ENCODE results near the gene PHC3.

The PHC3 gene

DNA sequence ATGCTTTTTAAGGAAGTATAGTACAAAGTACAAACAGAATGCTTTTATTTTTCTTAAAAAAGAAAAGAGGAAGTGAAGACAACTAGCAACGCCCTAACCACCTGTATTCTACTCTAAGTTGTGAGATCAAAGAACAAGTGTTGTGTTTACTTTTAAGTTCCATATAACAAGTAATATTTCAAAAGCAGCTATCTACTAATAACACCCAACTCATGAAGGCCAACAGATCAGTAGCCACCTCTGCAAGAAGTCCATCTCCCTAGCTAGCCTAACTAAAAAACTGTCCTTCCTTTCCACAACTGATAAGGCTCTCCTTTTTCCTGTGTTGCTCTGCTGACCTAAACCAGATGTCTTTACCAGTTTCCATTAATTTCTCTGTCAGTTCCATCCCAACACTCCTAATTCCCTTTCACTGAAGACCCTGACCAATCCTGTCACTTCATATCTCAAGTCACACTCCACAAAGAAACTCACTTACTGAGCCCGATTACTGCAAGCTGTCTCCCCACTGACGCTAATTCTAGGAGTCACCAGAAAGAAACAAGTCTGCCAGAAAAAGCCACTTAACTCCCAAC, 26.9 kb downstream of the PHC3 start:
- no peak overlapping the region for H3K27ac ChIP-seq (ENCODE audit: low read length, poor library complexity, severe bottlenecking)
- H3K4me3 ChIP-seq (ENCODE audit: insufficient read depth in 1 of 2, low read depth in 1 of 2, low read length in 2 of 2): no peak overlapping the region
- peaks cover 16 to 45% of the 10 kb centered on the region in 2 experiments for H3K36me3 ChIP-seq (ENCODE audit: control insufficient read depth in 1 of 2, insufficient read depth in 2 of 2, low read depth in 1 of 2, low read length in 2 of 2)
- H3K4me1 ChIP-seq (ENCODE audit: control insufficient read depth, insufficient read depth, low read depth, low read length): no peaks in the 10 kb centered on the region
- no peaks in the 10 kb centered on the region for H3K9me3 ChIP-seq (ENCODE audit: control insufficient read depth, low read length)
- DNase-seq: no peak
- no peak overlapping the region for H3K4ac ChIP-seq (ENCODE audit: low read depth in 1 of 2, low read length in 2 of 2)
- H2BK12ac ChIP-seq (ENCODE audit: low read length in 2 of 2): no peak overlapping the region
- H3K23ac ChIP-seq (ENCODE audit: low read length in 2 of 2): no peak overlapping the region
- H4K8ac ChIP-seq (ENCODE audit: low read length): no peak overlapping the region
- no peak overlapping the region for H2BK5ac ChIP-seq (ENCODE audit: low read depth, low read length, poor library complexity, severe bottlenecking)
- no peaks in the 10 kb centered on the region for H3K27me3 ChIP-seq (ENCODE audit: control insufficient read depth in 1 of 2, insufficient read depth in 1 of 2, low read length in 2 of 2)
- H4K91ac ChIP-seq (ENCODE audit: low read length): no peak overlapping the region
- H2AFZ ChIP-seq (ENCODE audit: low read depth, low read length): no peak overlapping the region
- no peak overlapping the region for H3K14ac ChIP-seq (ENCODE audit: low read length in 2 of 2)
- no peak overlapping the region for H3K9ac ChIP-seq (ENCODE audit: low read length)
- no peak overlapping the region for H2AK5ac ChIP-seq (ENCODE audit: low read length, severe bottlenecking)
- no peak overlapping the region for H2BK15ac ChIP-seq (ENCODE audit: low read depth, poor library complexity, severe bottlenecking)
- no peak overlapping the region for H3K18ac ChIP-seq (ENCODE audit: low read depth in 1 of 2, low read length in 2 of 2)
- H3K79me1 ChIP-seq (replicated peaks; ENCODE audit: low read length, poor library complexity, severe bottlenecking): peaks cover 16% of the 10 kb centered on the region
- H2BK120ac ChIP-seq (ENCODE audit: low read depth, low read length): no peak overlapping the region
- no peak overlapping the region for H3K4me2 ChIP-seq (ENCODE audit: low read length, poor library complexity, severe bottlenecking)
- 95% methylated on average over 2 of the region's 3 CpGs for WGBS

DNA sequence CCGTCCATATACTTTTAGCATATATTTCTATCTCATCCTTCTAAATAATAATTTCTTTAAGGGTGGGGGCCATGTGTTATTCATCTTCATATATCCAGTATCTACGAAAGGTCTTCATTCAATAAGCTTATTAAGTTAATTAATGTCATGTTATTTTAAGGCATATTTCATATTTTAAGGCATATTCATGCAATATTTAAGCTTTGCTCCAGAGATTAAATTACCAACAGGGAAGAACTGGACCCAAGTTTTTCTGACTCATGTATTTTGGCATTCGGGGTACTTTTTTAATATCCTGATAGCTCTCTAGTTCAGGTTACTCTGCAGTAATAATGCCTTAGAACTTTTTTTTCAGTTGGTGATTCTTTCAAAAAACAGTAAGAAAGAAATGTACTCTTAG, 27.4 kb downstream of the PHC3 start:
- no peak for DNase-seq
- H3K23ac ChIP-seq (ENCODE audit: low read length in 2 of 2): no peak overlapping the region
- no peak overlapping the region for H3K9ac ChIP-seq (ENCODE audit: low read length)
- no peak overlapping the region for H2BK15ac ChIP-seq (ENCODE audit: low read depth, poor library complexity, severe bottlenecking)
- H2BK120ac ChIP-seq (ENCODE audit: low read depth, low read length): no peak overlapping the region
- peaks cover 19% of the 10 kb centered on the region for H3K79me1 ChIP-seq (replicated peaks; ENCODE audit: low read length, poor library complexity, severe bottlenecking)
- no peak overlapping the region for H3K14ac ChIP-seq (ENCODE audit: low read length in 2 of 2)
- no peaks in the 10 kb centered on the region for H3K9me3 ChIP-seq (ENCODE audit: control insufficient read depth, low read length)
- no peak overlapping the region for H4K91ac ChIP-seq (ENCODE audit: low read length)
- H3K36me3 ChIP-seq (ENCODE audit: control insufficient read depth in 1 of 2, insufficient read depth in 2 of 2, low read depth in 1 of 2, low read length in 2 of 2): peaks cover 16 to 45% of the 10 kb centered on the region in 2 experiments
- no peak overlapping the region for H3K27ac ChIP-seq (ENCODE audit: low read length, poor library complexity, severe bottlenecking)
- H2BK5ac ChIP-seq (ENCODE audit: low read depth, low read length, poor library complexity, severe bottlenecking): no peak overlapping the region
- no peaks in the 10 kb centered on the region for H3K27me3 ChIP-seq (ENCODE audit: control insufficient read depth in 1 of 2, insufficient read depth in 1 of 2, low read length in 2 of 2)
- H4K8ac ChIP-seq (ENCODE audit: low read length): no peak overlapping the region
- no peaks in the 10 kb centered on the region for H3K4me1 ChIP-seq (ENCODE audit: control insufficient read depth, insufficient read depth, low read depth, low read length)
- H2BK12ac ChIP-seq (ENCODE audit: low read length in 2 of 2): no peak overlapping the region
- H2AK5ac ChIP-seq (ENCODE audit: low read length, severe bottlenecking): no peak overlapping the region
- H3K4ac ChIP-seq (ENCODE audit: low read depth in 1 of 2, low read length in 2 of 2): no peak overlapping the region
- H3K18ac ChIP-seq (ENCODE audit: low read depth in 1 of 2, low read length in 2 of 2): no peak overlapping the region
- no peak overlapping the region for H3K4me3 ChIP-seq (ENCODE audit: insufficient read depth in 1 of 2, low read depth in 1 of 2, low read length in 2 of 2)
- WGBS: no CpG with 5 or more reads among the region's 3 CpGs
- H3K4me2 ChIP-seq (ENCODE audit: low read length, poor library complexity, severe bottlenecking): no peak overlapping the region
- H2AFZ ChIP-seq (ENCODE audit: low read depth, low read length): no peak overlapping the region

DNA sequence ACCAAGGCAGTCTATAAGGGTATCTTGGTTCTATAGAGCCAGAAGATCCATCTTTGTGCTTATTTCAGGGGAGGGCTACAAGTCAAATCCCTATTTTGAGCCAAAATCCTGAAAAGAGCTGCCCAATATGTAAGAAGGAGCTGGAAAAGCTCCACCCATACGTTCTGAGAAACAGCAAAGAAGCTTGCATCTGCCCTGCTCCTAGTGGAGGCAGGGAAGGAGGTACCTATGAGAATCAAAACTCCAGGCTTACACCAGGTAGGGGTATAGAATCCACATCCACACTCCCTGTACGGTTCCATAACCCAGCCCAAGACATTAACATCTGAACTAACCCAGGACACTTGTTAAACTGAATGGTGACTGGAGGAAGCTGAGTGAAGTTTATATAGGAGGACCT, 30.0 kb downstream of the PHC3 start:
- Histone ChIP-seq H3K4me2 (ENCODE audit: low read length, poor library complexity, severe bottlenecking) (no peak overlapping the region), H3K36me3 (ENCODE audit: control insufficient read depth in 1 of 2, insufficient read depth in 2 of 2, low read depth in 1 of 2, low read length in 2 of 2) (peaks cover 5 to 50% of the 10 kb centered on the region in 2 experiments), H3K14ac (ENCODE audit: low read length in 2 of 2) (no peak overlapping the region), H3K9me3 (ENCODE audit: control insufficient read depth, low read length) (no peaks in the 10 kb centered on the region), H2AK5ac (ENCODE audit: low read length, severe bottlenecking) (peak overlapping the region; percentile 28), H2BK5ac (ENCODE audit: low read depth, low read length, poor library complexity, severe bottlenecking) (no peak overlapping the region), H3K9ac (ENCODE audit: low read length) (no peak overlapping the region), H2BK120ac (ENCODE audit: low read depth, low read length) (no peak overlapping the region), H3K4me3 (ENCODE audit: insufficient read depth in 1 of 2, low read depth in 1 of 2, low read length in 2 of 2) (no peak overlapping the region), H4K91ac (ENCODE audit: low read length) (no peak overlapping the region), H3K4me1 (ENCODE audit: control insufficient read depth, insufficient read depth, low read depth, low read length) (no peaks in the 10 kb centered on the region), H2BK15ac (ENCODE audit: low read depth, poor library complexity, severe bottlenecking) (no peak overlapping the region), H3K79me1 (replicated peaks; ENCODE audit: low read length, poor library complexity, severe bottlenecking) (peaks cover 20% of the 10 kb centered on the region), H3K23ac (ENCODE audit: low read length in 2 of 2) (no peak overlapping the region), H2BK12ac (ENCODE audit: low read length in 2 of 2) (no peak overlapping the region), H3K27me3 (ENCODE audit: control insufficient read depth in 1 of 2, insufficient read depth in 1 of 2, low read length in 2 of 2) (no peaks in the 10 kb centered on the region), H3K4ac (ENCODE audit: low read depth in 1 of 2, low read length in 2 of 2) (no peak overlapping the region), H4K8ac (ENCODE audit: low read length) (no peak overlapping the region), H2AFZ (ENCODE audit: low read depth, low read length) (no peak overlapping the region), H3K27ac (ENCODE audit: low read length, poor library complexity, severe bottlenecking) (no peak overlapping the region), H3K18ac (ENCODE audit: low read depth in 1 of 2, low read length in 2 of 2) (no peak overlapping the region)
- no peak for DNase-seq
- WGBS: 88% methylated on average over 1 of the region's 2 CpGs

DNA sequence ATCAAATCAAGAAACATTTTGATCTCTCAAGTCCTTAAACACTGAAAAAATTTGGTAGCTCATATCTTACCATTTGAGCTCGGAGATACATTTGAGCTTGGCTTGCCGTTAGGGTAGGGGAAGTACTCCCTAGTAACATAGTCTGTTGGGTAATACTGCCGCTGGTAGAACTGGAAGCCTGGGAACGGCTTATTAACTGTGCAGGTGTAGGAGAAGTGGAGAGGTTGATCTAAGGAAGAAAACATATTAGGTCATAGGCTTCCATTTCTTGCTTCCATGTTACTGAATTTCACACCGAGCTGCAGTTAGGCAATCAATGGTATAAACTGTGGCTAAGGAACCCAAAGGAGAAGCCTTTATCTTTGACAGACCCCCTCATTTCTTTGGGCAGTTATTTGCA, 32.5 kb downstream of the PHC3 start:
- WGBS: 99% methylated on average over 5 of the region's 5 CpGs
- Histone ChIP-seq H4K91ac (ENCODE audit: low read length) (no peak overlapping the region), H2AK5ac (ENCODE audit: low read length, severe bottlenecking) (no peak overlapping the region), H3K14ac (ENCODE audit: low read length in 2 of 2) (no peak overlapping the region), H2BK12ac (ENCODE audit: low read length in 2 of 2) (no peak overlapping the region), H3K4me3 (ENCODE audit: insufficient read depth in 1 of 2, low read depth in 1 of 2, low read length in 2 of 2) (no peak overlapping the region), H3K4ac (ENCODE audit: low read depth in 1 of 2, low read length in 2 of 2) (no peak overlapping the region), H2BK5ac (ENCODE audit: low read depth, low read length, poor library complexity, severe bottlenecking) (no peak overlapping the region), H3K4me1 (ENCODE audit: control insufficient read depth, insufficient read depth, low read depth, low read length) (peaks cover 1% of the 10 kb centered on the region), H2BK120ac (ENCODE audit: low read depth, low read length) (no peak overlapping the region), H3K23ac (ENCODE audit: low read length in 2 of 2) (no peak overlapping the region), H3K4me2 (ENCODE audit: low read length, poor library complexity, severe bottlenecking) (no peak overlapping the region), H3K9me3 (ENCODE audit: control insufficient read depth, low read length) (no peaks in the 10 kb centered on the region), H3K18ac (ENCODE audit: low read depth in 1 of 2, low read length in 2 of 2) (no peak overlapping the region), H3K27ac (ENCODE audit: low read length, poor library complexity, severe bottlenecking) (no peak overlapping the region), H4K8ac (ENCODE audit: low read length) (no peak overlapping the region), H2BK15ac (ENCODE audit: low read depth, poor library complexity, severe bottlenecking) (no peak overlapping the region), H3K36me3 (ENCODE audit: control insufficient read depth in 1 of 2, insufficient read depth in 2 of 2, low read depth in 1 of 2, low read length in 2 of 2) (peaks cover 1 to 53% of the 10 kb centered on the region in 2 experiments), H2AFZ (ENCODE audit: low read depth, low read length) (no peak overlapping the region), H3K27me3 (ENCODE audit: control insufficient read depth in 1 of 2, insufficient read depth in 1 of 2, low read length in 2 of 2) (no peaks in the 10 kb centered on the region), H3K79me1 (replicated peaks; ENCODE audit: low read length, poor library complexity, severe bottlenecking) (peaks cover 14% of the 10 kb centered on the region), H3K9ac (ENCODE audit: low read length) (no peak overlapping the region)
- no peak for DNase-seq
